NCI-H2196 (cell line): ENCODE results near the gene MUC3A.
A peak's percentile ranks its signal among the peaks of the same experiment; 100 is the strongest.

ENCODE experiments used
- DNase-seq: peaks from one replicate; lab custom pipeline; 2025; ENCODE audit not compliant: unreplicated experiment; lab: John Stamatoyannopoulos, UW

The MUC3A gene

DNA sequence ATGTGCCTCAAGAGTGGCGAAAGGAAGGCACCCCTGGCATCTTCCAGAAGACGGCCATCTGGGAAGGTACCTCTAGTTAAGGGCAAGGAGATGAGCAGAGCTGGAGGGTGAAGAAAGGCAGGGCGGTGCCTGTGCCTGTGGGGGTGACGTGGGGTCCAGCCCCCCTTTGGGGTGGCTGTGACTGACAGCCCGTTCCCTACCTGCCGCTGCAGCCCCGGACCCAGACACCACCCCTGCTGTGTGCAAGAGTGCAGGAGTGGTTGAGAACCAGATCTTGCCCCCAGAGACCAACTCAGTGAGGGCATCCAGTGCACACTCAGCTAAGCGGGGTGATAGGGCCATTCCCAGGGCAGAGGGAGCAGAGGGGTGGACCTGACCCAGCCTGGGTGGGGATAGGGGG is 66.3 kb downstream of the MUC3A start:
- no peak for DNase-seq

DNA sequence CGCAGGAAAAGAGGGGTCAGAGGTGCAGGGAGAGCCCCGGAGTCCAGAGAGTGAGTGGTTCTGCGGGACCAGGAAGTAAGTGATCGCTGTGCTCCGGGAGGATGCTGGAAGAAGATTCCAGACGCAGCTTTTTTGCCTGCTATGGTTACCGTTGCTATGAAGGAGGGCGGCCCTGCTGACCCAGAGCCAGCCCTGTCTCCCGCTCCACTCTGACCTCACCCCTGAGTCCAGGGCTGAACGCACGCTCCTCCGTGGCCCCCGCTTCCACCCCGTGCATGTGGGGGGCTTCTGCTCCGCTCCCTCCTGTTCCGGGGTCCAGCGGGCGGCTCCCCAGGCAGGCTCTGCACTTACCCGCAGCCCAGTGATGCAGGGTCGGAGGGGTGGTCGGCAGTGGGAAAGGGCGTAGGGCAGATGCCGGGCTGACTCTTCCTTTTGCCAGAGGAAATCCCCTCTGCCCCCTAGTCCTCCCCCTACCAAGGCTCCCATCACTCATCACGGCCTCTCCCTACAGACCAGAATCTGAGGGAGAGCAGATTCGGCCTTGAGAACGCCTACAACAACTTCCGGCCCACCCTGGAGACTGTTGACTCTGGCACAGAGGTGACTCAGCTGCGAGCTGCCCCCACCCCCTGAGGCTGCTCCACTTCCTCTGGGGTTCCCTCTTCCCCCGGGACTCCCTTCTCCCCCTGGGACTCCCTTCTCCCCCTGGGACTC is 67.9 kb downstream of the MUC3A start:
- peak; percentile 81 for DNase-seq
